ENCODE measurements around the gene ZNF511.

The ZNF511 gene

GRCh38 chr10:133298466-133298865 is 10.2 kb upstream of the ZNF511 start:
- POLR2A ChIA-PET = no interaction called here
- TF ChIP-seq REST (tag by site-specific recombination; IDR thresholded peaks at IDR 0.05) (no peak), GFI1B (tag by site-specific recombination; IDR thresholded peaks at IDR 0.05) (no peak), ZNF707 (tag by site-specific recombination; IDR thresholded peaks at IDR 0.05) (no peak), ZNF549 (tag by site-specific recombination; IDR thresholded peaks at IDR 0.05) (no peak), ZNF76 (tag by site-specific recombination; IDR thresholded peaks at IDR 0.05; ENCODE audit: borderline replicate concordance, low read depth) (no peak), ZNF16 (tag by site-specific recombination; IDR thresholded peaks at IDR 0.05; ENCODE audit: low read depth) (no peak), ZNF184 (tag by site-specific recombination; IDR thresholded peaks at IDR 0.05) (no peak), ZNF791 (tag by site-specific recombination; IDR thresholded peaks at IDR 0.05) (no peak), ZNF391 (tag by site-specific recombination; IDR thresholded peaks at IDR 0.05; ENCODE audit: borderline replicate concordance, low read depth) (no peak), ZNF169 (tag by site-specific recombination; IDR thresholded peaks at IDR 0.05) (no peak), ZBTB11 (tag by site-specific recombination; conservative IDR thresholded peaks at IDR 0.05; ENCODE audit: low read depth) (no peak), ZNF530 (tag by site-specific recombination; IDR thresholded peaks at IDR 0.05; ENCODE audit: low read depth) (no peak), GLI4 (tag by site-specific recombination; IDR thresholded peaks at IDR 0.05) (no peak), KLF1 (tag by site-specific recombination; IDR thresholded peaks at IDR 0.05) (no peak), HOXA7 (CRISPR knock-in tag; IDR thresholded peaks at IDR 0.05; ENCODE audit: borderline replicate concordance) (no peak), ZBTB8A (tag by site-specific recombination; IDR thresholded peaks at IDR 0.05) (no peak)
- Histone ChIP-seq H3K27ac (ENCODE audit: extremely low read depth, low read depth, low read length) (no peak overlapping the region), H3K36me3 (ENCODE audit: control insufficient read depth in 2 of 2, insufficient read depth in 1 of 2, low read length in 2 of 2) (peaks cover 28 to 95% of the 10 kb centered on the region in 2 experiments; a peak in 2 of 3 replicates), H3K4me1 (ENCODE audit: control insufficient read depth, insufficient read depth, low read length) (no peaks in the 10 kb centered on the region), H3K9me3 (ENCODE audit: control insufficient read depth, insufficient read depth, low read depth, low read length) (no peaks in the 10 kb centered on the region), H3K4me3 (ENCODE audit: low read depth, low read length) (no peak overlapping the region)
- CTCF ChIA-PET = interaction anchor here (1.5 kb wide), 1 partner anchor 10 kb away, joined by 5 read pairs; no protein-coding TSS in a partner anchor

- H3K27ac ChIP-seq (ENCODE audit: extremely low read depth, low read depth, low read length) = no peak overlapping the region
- POLR2A ChIA-PET = no interaction called here
- CTCF ChIA-PET = interaction anchor here (1.5 kb wide), 1 partner anchor 9 kb away, joined by 5 read pairs; no protein-coding TSS in a partner anchor
- H3K4me1 ChIP-seq (ENCODE audit: control insufficient read depth, insufficient read depth, low read length) = no peaks in the 10 kb centered on the region
- H3K4me3 ChIP-seq (ENCODE audit: low read depth, low read length) = no peak overlapping the region
- H3K9me3 ChIP-seq (ENCODE audit: control insufficient read depth, insufficient read depth, low read depth, low read length) = no peaks in the 10 kb centered on the region
- peaks cover 28 to 92% of the 10 kb centered on the region in 2 experiments; a peak in 2 of 3 replicates for H3K36me3 ChIP-seq (ENCODE audit: control insufficient read depth in 2 of 2, insufficient read depth in 1 of 2, low read length in 2 of 2)
- TF ChIP-seq ZNF37A (tag by site-specific recombination; IDR thresholded peaks at IDR 0.05) (no peak), ZNF792 (tag by site-specific recombination; IDR thresholded peaks at IDR 0.05) (no peak), ZEB2 (tag by site-specific recombination; IDR thresholded peaks at IDR 0.05) (no peak), ZNF112 (tag by site-specific recombination; IDR thresholded peaks at IDR 0.05) (no peak), ZNF518A (tag by site-specific recombination; conservative IDR thresholded peaks at IDR 0.05; ENCODE audit: low read depth) (no peak), SP7 (tag by site-specific recombination; IDR thresholded peaks at IDR 0.05) (no peak), ZNF155 (tag by site-specific recombination; IDR thresholded peaks at IDR 0.05) (no peak), ZBTB48 (tag by site-specific recombination; IDR thresholded peaks at IDR 0.05) (no peak)
Measured at GRCh38 chr10:133299224-133299623, 9.5 kb upstream of the ZNF511 start.

Measured in HEK293 (cell line).